Smooth muscle cell (in vitro differentiated cells): Measurements from ENCODE around the gene LRRC39. TPM values are rescaled to one million over a fixed set of nuclear protein-coding genes. Genes with fewer than 3 reads are reported as not detected.

ENCODE experiments used
- DNase-seq: peaks from one replicate; lab custom pipeline; 2025; ENCODE audit not compliant: unreplicated experiment; lab: John Stamatoyannopoulos, UW
- H2AFZ ChIP-seq: fragments of 200-600 bp; sonication (generic); 2 replicates; pipeline ENCODE4 v1.6.0; 2016; ENCODE audit warnings: antibody characterized with exemption, low read depth, mild to moderate bottlenecking
- H3F3A ChIP-seq: fragments of 200-600 bp; sonication (generic); 2 replicates; pipeline ENCODE4 v1.6.0; 2017; ENCODE audit warnings: antibody characterized with exemption, low read depth
- H3K27ac ChIP-seq: fragments of 200-600 bp; sonication (generic); 2 replicates; pipeline ENCODE4 v1.5.1; 2016; ENCODE audit warnings: low read depth, mild to moderate bottlenecking
- H3K27me3 ChIP-seq: fragments of 200-600 bp; sonication (generic); 2 replicates; pipeline ENCODE4 v1.6.1; 2016; ENCODE audit warnings: low read depth, mild to moderate bottlenecking
- H3K36me3 ChIP-seq: fragments of 200-600 bp; sonication (generic); 2 replicates; pipeline ENCODE4 v1.5.1; 2016; ENCODE audit warnings: low read depth
- H3K4me1 ChIP-seq: fragments of 200-600 bp; sonication (generic); 2 replicates; pipeline ENCODE4 v1.5.1; 2016; ENCODE audit warnings: low read depth
- H3K4me2 ChIP-seq: fragments of 200-600 bp; sonication (generic); 2 replicates; pipeline ENCODE4 v1.6.0; 2016; ENCODE audit warnings: mild to moderate bottlenecking
- H3K4me3 ChIP-seq: fragments of 200-600 bp; sonication (generic); 2 replicates; pipeline ENCODE4 v1.5.1; 2016; ENCODE audit warnings: mild to moderate bottlenecking
- H3K79me2 ChIP-seq: fragments of 200-600 bp; sonication (generic); 2 replicates; pipeline ENCODE4 v1.6.0; 2016; ENCODE audit warnings: low read depth, mild to moderate bottlenecking
- H3K9ac ChIP-seq: fragments of 200-600 bp; sonication (generic); 2 replicates; pipeline ENCODE4 v1.6.0; 2016; ENCODE audit warnings: low read depth
- H3K9me3 ChIP-seq: fragments of 200-600 bp; sonication (generic); replicated peaks from 2 replicates; pipeline ENCODE4 v1.5.1; 2016; ENCODE audit warnings: low read depth
- H4K20me1 ChIP-seq: fragments of 200-600 bp; sonication (generic); 2 replicates; pipeline ENCODE4 v1.6.0; 2016; ENCODE audit warnings: low read depth
- WGBS: methylation state at CpG from one replicate; pipeline ENCODE4 v1.1.7; 2016; ENCODE audit warnings: low lambda C conversion rate; 5-methylcytosine and 5-hydroxymethylcytosine counted together
- polyA plus RNA-seq: library from polyadenylated mRNA; unstranded; fragments of >200 nt; fragmentation: Nextera tagmentation; extraction: Ambion mirVana; gene quantifications from 2 replicates; pipeline ENCODE4 v1.2.1, GENCODE V29; 2016
- total RNA-seq: library from RNA; depleted of rRNA; stranded (reverse); fragments of >200 nt; gene quantifications from 2 replicates; pipeline ENCODE4 v1.2.3, GENCODE V29; 2014
- TF ChIP-seq, protein P1 (sequence below): fragments of 200-600 bp; sonication (generic); IDR thresholded peaks from 2 replicates; pipeline ENCODE4 v1.5.1; 2017; ENCODE audit warnings: borderline replicate concordance, mild to moderate bottlenecking, antibody characterized with exemption; ENCODE audit not compliant: insufficient read depth, poor library complexity, severe bottlenecking

LRRC39 gene
- total and polyA plus RNA-seq, 2 experiments from 2014 or later = 0.13 TPM; not detected in 1

DNA sequence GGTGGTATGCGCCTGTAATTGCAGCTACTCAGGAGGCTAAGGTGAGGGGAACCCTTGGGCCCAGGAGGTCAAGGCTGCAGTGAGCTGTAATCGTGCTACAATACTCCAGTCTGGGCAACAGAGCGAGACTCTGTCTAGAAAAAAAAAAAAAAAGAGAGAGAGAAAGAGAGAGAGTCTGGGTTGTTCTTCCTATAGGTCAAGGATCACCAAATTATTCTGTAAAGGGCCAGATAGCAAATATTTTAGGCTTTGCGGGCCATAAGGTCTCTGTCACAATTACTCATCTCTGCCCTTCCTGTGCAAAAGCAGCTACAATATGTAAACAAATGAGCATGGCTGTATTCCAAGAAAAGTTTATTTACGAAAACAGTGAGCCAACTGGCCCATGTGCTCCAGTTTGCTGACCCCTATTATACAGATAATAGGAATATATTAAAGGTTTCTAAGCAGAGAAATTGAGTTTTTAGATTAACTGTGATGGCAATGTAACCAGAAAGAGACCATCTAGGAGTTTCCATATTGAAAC, 47.4 kb downstream of the LRRC39 start:
- Histone ChIP-seq H3K4me1 (peaks cover 17% of the 10 kb centered on the region), H3K79me2 (peaks cover 31% of the 10 kb centered on the region), H3K9me3 (no peaks in the 10 kb centered on the region), H3K4me2 (no peak overlapping the region), H3K27ac (no peak overlapping the region), H4K20me1 (no peaks in the 10 kb centered on the region), H3K36me3 (no peaks in the 10 kb centered on the region), H3K9ac (no peak overlapping the region), H3K4me3 (no peak overlapping the region), H2AFZ (no peak overlapping the region), H3F3A (no peaks in the 10 kb centered on the region), H3K27me3 (no peaks in the 10 kb centered on the region)
- TF ChIP-seq, protein P1, sequence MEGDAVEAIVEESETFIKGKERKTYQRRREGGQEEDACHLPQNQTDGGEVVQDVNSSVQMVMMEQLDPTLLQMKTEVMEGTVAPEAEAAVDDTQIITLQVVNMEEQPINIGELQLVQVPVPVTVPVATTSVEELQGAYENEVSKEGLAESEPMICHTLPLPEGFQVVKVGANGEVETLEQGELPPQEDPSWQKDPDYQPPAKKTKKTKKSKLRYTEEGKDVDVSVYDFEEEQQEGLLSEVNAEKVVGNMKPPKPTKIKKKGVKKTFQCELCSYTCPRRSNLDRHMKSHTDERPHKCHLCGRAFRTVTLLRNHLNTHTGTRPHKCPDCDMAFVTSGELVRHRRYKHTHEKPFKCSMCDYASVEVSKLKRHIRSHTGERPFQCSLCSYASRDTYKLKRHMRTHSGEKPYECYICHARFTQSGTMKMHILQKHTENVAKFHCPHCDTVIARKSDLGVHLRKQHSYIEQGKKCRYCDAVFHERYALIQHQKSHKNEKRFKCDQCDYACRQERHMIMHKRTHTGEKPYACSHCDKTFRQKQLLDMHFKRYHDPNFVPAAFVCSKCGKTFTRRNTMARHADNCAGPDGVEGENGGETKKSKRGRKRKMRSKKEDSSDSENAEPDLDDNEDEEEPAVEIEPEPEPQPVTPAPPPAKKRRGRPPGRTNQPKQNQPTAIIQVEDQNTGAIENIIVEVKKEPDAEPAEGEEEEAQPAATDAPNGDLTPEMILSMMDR = no peak
- DNase-seq = no peak
- 84% methylated on average over 5 of the region's 5 CpGs for WGBS

DNA sequence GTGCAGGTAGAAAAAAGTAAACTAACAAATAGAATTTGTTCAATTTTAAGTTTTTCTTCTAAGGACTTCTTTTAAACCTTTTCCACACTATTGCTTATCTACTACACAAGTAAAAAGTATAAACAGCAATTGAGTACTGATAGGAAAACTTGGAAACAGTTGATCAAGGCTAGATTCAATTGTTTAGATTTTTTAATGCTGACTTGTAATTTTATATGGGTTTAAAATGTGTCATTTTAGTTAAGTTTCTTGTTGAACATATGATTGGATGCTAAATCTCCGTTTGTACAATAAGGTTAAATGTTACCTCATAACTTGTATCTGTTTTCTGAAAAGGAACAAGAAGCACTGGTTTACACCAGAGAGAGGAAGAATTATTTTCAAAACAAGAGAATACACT, 50.8 kb downstream of the LRRC39 start:
- H3K36me3 ChIP-seq = no peaks in the 10 kb centered on the region

DNA sequence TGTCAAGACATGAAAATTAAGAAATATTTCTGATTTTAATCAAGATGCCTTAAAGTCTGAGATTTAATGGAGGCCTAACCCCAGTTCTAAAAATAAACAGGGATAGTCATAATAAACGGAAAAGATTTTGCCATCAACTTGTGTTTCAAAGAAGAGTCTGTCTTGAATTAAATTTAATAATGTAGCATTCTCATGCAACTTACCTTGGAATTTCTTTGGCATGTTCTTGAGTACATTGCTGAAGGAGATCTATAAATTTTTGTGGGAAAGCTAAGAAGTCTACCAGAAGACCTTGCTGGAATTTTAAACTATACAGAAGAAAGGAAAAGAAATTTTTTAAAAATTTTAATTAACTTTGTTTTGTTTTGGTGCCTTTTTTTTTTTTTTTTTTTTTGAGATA, 55.9 kb downstream of the LRRC39 start:
- DNase-seq = no peak
- H3K36me3 ChIP-seq = no peaks in the 10 kb centered on the region
- no peaks in the 10 kb centered on the region for H3K4me1 ChIP-seq
- no peak overlapping the region for H2AFZ ChIP-seq
- TF ChIP-seq, protein P1 = no peak
- no peak overlapping the region for H3K4me3 ChIP-seq
- H3F3A ChIP-seq = no peaks in the 10 kb centered on the region
- WGBS = 97% methylated on average over 1 of the region's 1 CpG
- H3K4me2 ChIP-seq = no peak overlapping the region
- H3K9ac ChIP-seq = no peak overlapping the region
- H3K79me2 ChIP-seq = no peaks in the 10 kb centered on the region
- no peaks in the 10 kb centered on the region for H3K27me3 ChIP-seq
- H3K27ac ChIP-seq = no peak overlapping the region
- no peaks in the 10 kb centered on the region for H3K9me3 ChIP-seq
- H4K20me1 ChIP-seq = no peaks in the 10 kb centered on the region

More for the DNA sequence above, 50.8 kb downstream of the LRRC39 start:
- H2AFZ ChIP-seq = no peak overlapping the region
- WGBS = 93% methylated on average over 1 of the region's 1 CpG
- peaks cover 7% of the 10 kb centered on the region for H3K4me1 ChIP-seq
- no peak overlapping the region for H3K4me2 ChIP-seq
- H3K79me2 ChIP-seq = peaks cover 13% of the 10 kb centered on the region
- H3K27ac ChIP-seq = no peak overlapping the region
- H4K20me1 ChIP-seq = no peaks in the 10 kb centered on the region
- TF ChIP-seq, protein P1 = no peak
- H3F3A ChIP-seq = no peaks in the 10 kb centered on the region
- no peak overlapping the region for H3K4me3 ChIP-seq
- no peak overlapping the region for H3K9ac ChIP-seq
- no peak for DNase-seq
- no peaks in the 10 kb centered on the region for H3K9me3 ChIP-seq
- no peaks in the 10 kb centered on the region for H3K27me3 ChIP-seq

DNA sequence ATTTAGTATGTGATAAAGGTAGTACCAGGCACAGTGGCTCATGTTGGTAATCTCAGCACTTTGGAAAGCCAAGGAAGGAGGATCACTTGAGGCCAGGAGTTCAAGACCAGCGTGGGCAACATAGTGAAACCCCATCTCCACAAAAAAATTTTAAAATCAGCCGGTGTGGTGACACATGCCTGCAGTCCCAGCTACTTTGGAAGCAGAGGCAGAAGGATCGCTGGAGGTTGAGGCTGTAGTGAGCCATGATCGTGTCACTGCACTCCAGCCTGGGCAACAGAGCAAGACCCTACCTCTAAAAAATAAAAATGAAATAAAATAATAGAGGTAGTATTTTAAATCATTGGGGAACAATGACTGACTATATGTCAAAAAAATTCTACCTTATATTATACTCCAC, 62.5 kb downstream of the LRRC39 start:
- no peak for DNase-seq
- TF ChIP-seq, protein P1 = no peak
- H3K27ac ChIP-seq = no peak overlapping the region
- H3F3A ChIP-seq = no peaks in the 10 kb centered on the region
- no peak overlapping the region for H3K9ac ChIP-seq
- H3K9me3 ChIP-seq = no peaks in the 10 kb centered on the region
- H3K4me1 ChIP-seq = no peaks in the 10 kb centered on the region
- no peaks in the 10 kb centered on the region for H3K36me3 ChIP-seq
- no peaks in the 10 kb centered on the region for H3K27me3 ChIP-seq
- 98% methylated on average over 4 of the region's 4 CpGs for WGBS
- H3K4me2 ChIP-seq = no peak overlapping the region
- H2AFZ ChIP-seq = no peak overlapping the region
- no peaks in the 10 kb centered on the region for H3K79me2 ChIP-seq
- no peak overlapping the region for H3K4me3 ChIP-seq
- no peaks in the 10 kb centered on the region for H4K20me1 ChIP-seq
